ENCODE results near the gene IZUMO1R. TPM values are rescaled to one million over a fixed set of nuclear protein-coding genes. Genes with fewer than 3 reads are reported as not detected.

Gene IZUMO1R
- total and polyA plus RNA-seq, 2 of the 8 experiments (the other 6 are each of a cell fraction or from before 2014, with no cell fraction given): not detected

GRCh38 chr11:94329501-94329900 is 25.1 kb downstream of the IZUMO1R start:
- no peak overlapping the region for H2AFZ ChIP-seq (ENCODE audit: low read length)
- 88% methylated on average over 3 of the region's 3 CpGs; no CpG with 5 or more reads in 1 of the 2 experiments for WGBS, 2 experiments (ENCODE audit: extremely low coverage in 1 of 2, insufficient coverage in 1 of 2, insufficient read length in 1 of 2, insufficient replicate concordance in 2 of 2, low coverage in 1 of 2, low lambda C conversion rate in 2 of 2, missing lambda C conversion rate in 1 of 2)
- no peak overlapping the region for H2BK20ac ChIP-seq (ENCODE audit: low read length)
- no peak overlapping the region for H3K56ac ChIP-seq (replicated peaks; ENCODE audit: insufficient read length, low read depth, low read length)
- H3K9me3 ChIP-seq (ENCODE audit: insufficient read depth in 2 of 2, low read depth in 1 of 2, low read length in 1 of 2): no peaks in the 10 kb centered on the region
- H4K91ac ChIP-seq (replicated peaks; ENCODE audit: insufficient read length, low read length): no peak overlapping the region
- ChIA-PET POLR2A (ENCODE audit: partially characterized antibody) (no interaction called here), CTCF (ENCODE audit: partially characterized antibody) (no interaction called here)
- no peak overlapping the region for H4K5ac ChIP-seq (ENCODE audit: insufficient read length, low read depth, low read length)
- H2BK5ac ChIP-seq (ENCODE audit: low read depth, low read length): no peak overlapping the region
- no peaks in the 10 kb centered on the region for H3K23me2 ChIP-seq (ENCODE audit: low read depth, low read length)
- no peak overlapping the region for H3K4me2 ChIP-seq (ENCODE audit: insufficient read depth in 1 of 2, low read depth in 2 of 2, low read length in 2 of 2)
- H4K20me1 ChIP-seq (replicated peaks in 1 of 2; ENCODE audit: control insufficient read depth in 1 of 2, insufficient read depth in 2 of 2, low read length in 2 of 2): no peaks in the 10 kb centered on the region
- H2BK12ac ChIP-seq (ENCODE audit: low read depth, low read length): no peak overlapping the region
- no peak overlapping the region for H3K18ac ChIP-seq (ENCODE audit: extremely low read depth, low read length)
- no peak overlapping the region for H3K4ac ChIP-seq (replicated peaks; ENCODE audit: insufficient read length, low read depth, low read length)
- no peaks in the 10 kb centered on the region for H3K4me1 ChIP-seq (replicated peaks in 1 of 4; ENCODE audit: control insufficient read depth in 3 of 4, insufficient read depth in 4 of 4, low read length in 3 of 4)
- no peak overlapping the region for H4K8ac ChIP-seq (ENCODE audit: extremely low read depth, insufficient read depth, low read length)
- no peaks in the 10 kb centered on the region for H3K79me1 ChIP-seq (ENCODE audit: low read depth, low read length)
- H2BK120ac ChIP-seq (replicated peaks; ENCODE audit: low read depth, low read length): no peak overlapping the region
- no peak overlapping the region for H3K23ac ChIP-seq (ENCODE audit: insufficient read length)
- no peak overlapping the region for H3K4me3 ChIP-seq (ENCODE audit: extremely low read depth in 1 of 4, insufficient read depth in 2 of 4, low read depth in 3 of 4, low read length in 4 of 4)
- no peaks in the 10 kb centered on the region for H3K27me3 ChIP-seq (replicated peaks in 1 of 4; ENCODE audit: control insufficient read depth in 3 of 4, extremely low read depth in 1 of 4, insufficient read depth in 3 of 4, low read length in 3 of 4)
- no peak overlapping the region for H3K27ac ChIP-seq (ENCODE audit: low read depth, low read length)
- H2BK15ac ChIP-seq (ENCODE audit: low read length): no peak overlapping the region
- no peaks in the 10 kb centered on the region for H3K36me3 ChIP-seq (ENCODE audit: control insufficient read depth in 2 of 4, insufficient read depth in 4 of 4, low read length in 3 of 4)
- no peak overlapping the region for H3K14ac ChIP-seq (ENCODE audit: insufficient read length)
- no peak for DNase-seq (ENCODE audit: low read depth in 1 of 2, low spot score in 2 of 2)
- no peak overlapping the region for H3K9ac ChIP-seq (replicated peaks in 1 of 4; ENCODE audit: extremely low read depth in 1 of 4, low read depth in 3 of 4, low read length in 3 of 4)
- no peak overlapping the region for H2AK5ac ChIP-seq (ENCODE audit: low read depth, low read length)
- H3K79me2 ChIP-seq (ENCODE audit: control insufficient read depth in 1 of 2, insufficient read depth in 2 of 2, low read length in 2 of 2): no peaks in the 10 kb centered on the region
- no peak for FAIRE-seq
- TF ChIP-seq POLR2A (IDR thresholded peaks at IDR 0.05; ENCODE audit: control extremely low read depth in 1 of 2, low read depth in 2 of 2, low read length in 2 of 2) (no peak), TAF7 (optimal IDR thresholded peaks at IDR 0.05; ENCODE audit: borderline replicate concordance, low read depth, low read length) (no peak), ATF2 (IDR thresholded peaks at IDR 0.05; ENCODE audit: low read length) (no peak), FOSL1 (IDR thresholded peaks at IDR 0.05; ENCODE audit: insufficient read depth, low read depth, low read length) (no peak), MAX (IDR thresholded peaks at IDR 0.05) (no peak), GABPA (IDR thresholded peaks at IDR 0.05; ENCODE audit: borderline replicate concordance, insufficient read depth, low read length) (no peak), HDAC6 (IDR thresholded peaks at IDR 0.05; ENCODE audit: low read depth, low read length) (no peak), NANOG (IDR thresholded peaks at IDR 0.05; ENCODE audit: insufficient read depth, low read depth, low read length, poor library complexity, severe bottlenecking) (no peak), EP300 (IDR thresholded peaks at IDR 0.05; ENCODE audit: borderline replicate concordance in 1 of 2, low read depth in 2 of 2, low read length in 2 of 2) (no peak), JUN (IDR thresholded peaks at IDR 0.05; ENCODE audit: low read depth, low read length) (no peak), TEAD4 (IDR thresholded peaks at IDR 0.05; ENCODE audit: low read depth, low read length) (no peak), JUND (IDR thresholded peaks at IDR 0.05; ENCODE audit: low read length) (no peak), KDM5A (IDR thresholded peaks at IDR 0.05; ENCODE audit: low read length) (no peak)

Measured in H1 (cell line).